K562 (cell line): ENCODE measurements around the gene MAML3. TPM values are rescaled to one million over a fixed set of nuclear protein-coding genes. Genes with fewer than 3 reads are reported as not detected.

Experiments
- CEBPZ ChIP-seq: fragments of 150-350 bp; IDR thresholded peaks from 2 replicates; pipeline ENCODE4 v1.6.1; 2014; ENCODE audit warnings: low read depth, mild to moderate bottlenecking, low read length, borderline replicate concordance
- EP300 ChIP-seq: IDR thresholded peaks from 2 replicates; pipeline ENCODE4 v1.6.1; 2012; ENCODE audit warnings: low read length, improper control_type of control experiment
- ERF ChIP-seq: fragments of 450-650 bp; formaldehyde crosslinking; IDR thresholded peaks from 2 replicates; pipeline ENCODE4 v1.4.0; 2020; ENCODE audit warnings: mild to moderate bottlenecking, mixed read lengths
- MAFF ChIP-seq: IDR thresholded peaks from 2 replicates; pipeline ENCODE4 v1.6.1; 2012; ENCODE audit warnings: low read length, improper control_type of control experiment
- MCM7 ChIP-seq, 2 experiments: fragments of 450-650 bp; IDR thresholded peaks; 2 replicates each; pipeline ENCODE4 v1.6.1; 2016 to 2018
- POLR2A ChIP-seq: fragments of 450-650 bp; conservative IDR thresholded peaks from 2 replicates; pipeline ENCODE4 v1.6.1; 2016
- TCF3 ChIP-seq: sonication (generic); formaldehyde crosslinking; IDR thresholded peaks from 2 replicates; pipeline ENCODE4 v1.4.0; 2020; ENCODE audit warnings: mild to moderate bottlenecking, missing genetic modification reagents
- TFE3 ChIP-seq: fragments of 450-650 bp; formaldehyde crosslinking; IDR thresholded peaks from 2 replicates; pipeline ENCODE4 v1.4.0; 2020; ENCODE audit warnings: mild to moderate bottlenecking, mixed read lengths
- ZC3H8 ChIP-seq: fragments of 450-650 bp; IDR thresholded peaks from 2 replicates; pipeline ENCODE4 v1.6.1; 2017
- ZNF274 ChIP-seq: IDR thresholded peaks from 2 replicates; pipeline ENCODE4 v1.6.1; 2011; ENCODE audit warnings: low read depth, mild to moderate bottlenecking, low read length, moderate library complexity, borderline replicate concordance
- ZNF311 ChIP-seq: fragments of 250-450 bp; sonication (Bioruptor Pico); IDR thresholded peaks from 2 replicates; pipeline ENCODE4 v1.4.0; 2020; ENCODE audit warnings: mild to moderate bottlenecking, moderate library complexity
- polyA plus RNA-seq, 8 experiments: library from polyadenylated mRNA; depleted of rRNA in 4 of 8; stranded (reverse) in 5 of 8; unstranded in 3 of 8; fragments of >200 nt; fragmentation: Nextera tagmentation in 2 of 8; fragmentation: Illumina TruSeq in 1 of 8; extraction: Ambion mirVana in 2 of 8; extraction: Trizol in 1 of 8; gene quantifications; 2 replicates each; pipeline versions ENCODE4 v1.2.1 to v1.2.3, GENCODE V29; 2011 to 2014; ENCODE audit warnings: inconsistent platforms in 1 of 8, missing spikeins in 1 of 8
- total RNA-seq, 7 experiments: library from RNA; depleted of rRNA in 6 of 7; stranded (reverse); fragments of >200 nt in 6 of 7; fragmentation: Illumina TruSeq in 2 of 7; extraction: Trizol in 2 of 7; gene quantifications; 2 replicates each; pipeline versions ENCODE4 v1.2.1 to v1.2.3, GENCODE V29; 2011 to 2021; ENCODE audit warnings: low replicate concordance in 1 of 7

The MAML3 gene
- total and polyA plus RNA-seq, 9 of the 15 experiments (the other 6 are each of a cell fraction or from before 2014, with no cell fraction given) = 0.01 to 0.55 (median 0.25) TPM

- TF ChIP-seq CEBPZ (no peak), EP300 (no peak), ZNF274 (no peak), POLR2A (no peak), TFE3 (CRISPR knock-in tag) (no peak), ZC3H8 (no peak), ZNF311 (no peak), MCM7 (IDR thresholded peaks at IDR 0.05) (no peak), ERF (CRISPR knock-in tag) (no peak), MAFF (no peak), TCF3 (CRISPR knock-in tag) (no peak)
Observed at GRCh38 chr4:140082391-140082755, 71.6 kb downstream of the MAML3 start (continued).
